Cerebellar cortex (tissue), 1 donor: ENCODE measurements around the gene MYO1D.
"Not testable (repeated sequence)": the region's sequence is repeated elsewhere in the genome, so short reads cannot be mapped to it uniquely, and the experiment has no call there.

Experiments
- DNase-seq: peaks from one replicate; pipeline ENCODE4 v3.0.0-alpha.2; 2015; ENCODE audit warnings: low spot score

The MYO1D gene

DNA sequence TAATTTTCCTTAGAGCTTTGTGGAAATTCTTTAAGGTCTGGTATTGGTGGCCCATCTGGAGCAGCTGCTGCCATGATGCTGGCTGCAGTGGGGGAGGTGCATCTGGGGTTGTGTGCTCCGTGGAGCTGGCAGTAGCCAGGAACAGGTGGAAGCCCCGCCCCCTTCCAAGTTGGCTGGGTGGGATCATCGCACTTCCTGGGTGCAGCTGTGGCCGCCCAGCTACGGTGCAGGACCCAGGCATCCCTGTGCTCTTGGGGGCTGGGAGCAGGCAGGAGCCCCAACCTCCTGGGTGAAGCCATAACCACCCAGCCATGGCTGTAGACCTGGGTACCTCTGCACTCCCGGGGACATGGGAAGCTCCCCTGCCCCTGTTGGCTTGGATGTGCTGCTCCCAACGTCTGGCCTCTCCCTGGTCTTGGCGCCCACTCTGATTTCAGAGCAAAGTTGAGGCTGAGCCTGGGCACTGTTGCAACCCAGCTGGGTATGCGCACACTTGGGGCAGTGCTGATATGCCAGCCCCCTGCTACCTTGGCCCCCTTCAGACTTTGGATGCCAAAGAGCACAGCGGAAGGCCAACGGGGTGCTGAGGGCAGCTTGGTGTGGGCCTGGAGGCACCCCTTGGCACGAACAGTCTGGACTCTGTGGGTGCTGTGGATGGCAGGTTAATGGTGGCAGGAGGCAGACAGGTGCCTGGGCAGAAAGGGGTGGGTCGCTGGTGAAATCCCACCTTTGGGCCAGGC, 145.2 kb downstream of the MYO1D start:
- DNase-seq: no peak

DNA sequence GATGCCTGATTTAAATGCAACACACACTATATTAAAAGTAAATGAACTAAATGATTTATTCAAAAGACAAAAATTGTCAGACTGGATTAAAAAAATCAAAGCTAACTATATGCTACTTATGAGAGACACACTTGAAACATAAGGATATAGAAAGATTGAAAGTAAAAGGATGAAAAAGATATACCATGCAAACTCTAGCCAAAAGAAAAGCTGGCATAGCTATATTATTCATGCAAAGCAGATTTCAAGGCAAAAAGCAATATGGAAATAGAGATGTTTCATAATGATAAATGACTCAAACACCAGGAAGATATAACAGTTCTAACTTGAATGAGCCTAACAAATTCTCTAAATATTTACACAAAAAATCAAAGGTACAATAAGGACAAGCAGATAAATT, 149.2 kb downstream of the MYO1D start:
- no peak for DNase-seq

DNA sequence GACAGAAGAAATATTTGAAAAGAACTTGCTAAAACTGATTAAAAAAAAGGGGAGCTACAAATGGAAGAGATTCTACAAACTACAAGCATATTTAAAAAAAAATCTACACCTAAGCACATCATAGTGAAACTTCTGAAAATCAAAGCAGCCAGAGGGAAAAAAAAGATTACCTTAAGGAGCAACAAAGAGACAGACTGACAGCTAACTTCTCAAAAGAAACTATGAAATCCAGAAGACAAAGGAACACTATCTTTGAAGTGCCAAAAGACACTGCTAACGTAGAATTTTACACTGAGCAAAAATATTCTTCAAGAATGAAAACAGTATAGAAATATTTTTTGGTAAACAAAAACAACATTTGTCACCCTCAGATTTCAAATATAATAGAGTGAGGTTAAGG, 151.2 kb downstream of the MYO1D start:
- DNase-seq: no peak

DNA sequence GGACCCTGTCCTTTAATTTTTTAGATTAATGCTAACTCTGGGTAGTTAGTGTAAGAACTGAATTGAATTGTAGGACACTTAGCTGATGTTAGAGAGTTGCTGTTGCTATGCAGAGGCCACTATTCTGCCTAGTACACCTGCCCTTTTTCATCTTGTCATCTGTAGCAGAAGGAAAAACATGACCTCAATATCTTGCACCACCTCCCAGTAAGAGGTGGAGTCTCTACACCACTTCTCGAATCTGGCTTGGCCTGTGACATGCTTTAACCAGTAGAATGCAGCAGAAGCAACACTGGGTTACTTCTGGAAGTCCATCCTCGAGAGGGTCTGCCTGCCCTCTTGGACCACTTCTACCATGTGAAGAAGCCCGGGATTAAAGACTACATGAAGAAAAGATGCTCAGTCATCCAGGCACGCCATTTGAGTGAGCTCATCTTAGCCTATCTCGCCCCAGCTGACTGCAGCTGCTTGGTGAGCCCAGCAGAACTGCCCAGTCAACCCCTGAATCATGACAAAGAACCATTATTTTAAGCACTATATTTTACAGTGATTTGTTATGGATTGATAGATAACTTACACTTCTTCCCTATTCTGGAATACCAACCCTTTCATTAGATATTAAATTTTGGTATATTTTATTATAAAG, 153.5 kb downstream of the MYO1D start:
- no peak for DNase-seq

DNA sequence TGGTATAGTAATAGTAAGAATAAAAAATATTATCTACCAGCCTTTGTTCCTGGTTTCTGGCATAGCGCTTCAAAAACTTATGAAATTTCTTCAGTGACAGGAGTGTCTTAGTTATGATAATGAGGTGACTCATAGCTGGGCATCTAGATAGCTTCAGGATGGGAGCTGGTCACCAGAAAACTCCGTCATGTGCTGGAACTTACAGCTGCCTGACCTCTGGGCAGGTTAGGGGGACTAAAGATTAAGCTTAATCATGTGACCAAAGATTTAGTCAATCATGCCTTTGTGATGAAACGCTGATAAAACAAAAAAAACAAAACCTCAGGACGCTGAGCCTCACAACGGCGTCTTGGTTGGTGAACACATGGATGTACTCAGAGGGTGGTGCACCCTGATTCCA, 154.2 kb downstream of the MYO1D start:
- no peak for DNase-seq

DNA sequence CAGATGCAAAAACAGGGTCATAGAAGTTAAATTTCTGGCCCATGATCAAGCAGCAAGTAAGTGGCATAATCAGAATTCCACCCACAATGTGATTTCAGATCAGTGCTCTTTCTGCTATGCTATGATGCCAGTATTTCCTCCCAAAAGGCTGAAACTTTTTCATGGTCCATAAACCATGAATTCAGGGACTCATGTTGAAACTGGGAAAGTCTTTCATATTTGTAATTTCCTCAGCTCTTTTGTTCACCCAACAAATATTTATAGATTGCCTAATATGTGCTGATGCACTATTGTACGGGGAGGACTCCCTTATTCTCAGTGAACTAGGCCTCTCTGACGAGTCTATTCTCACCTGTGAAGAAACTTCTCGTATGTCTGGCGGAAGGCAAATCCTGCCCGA, 156.3 kb downstream of the MYO1D start:
- no peak for DNase-seq

DNA sequence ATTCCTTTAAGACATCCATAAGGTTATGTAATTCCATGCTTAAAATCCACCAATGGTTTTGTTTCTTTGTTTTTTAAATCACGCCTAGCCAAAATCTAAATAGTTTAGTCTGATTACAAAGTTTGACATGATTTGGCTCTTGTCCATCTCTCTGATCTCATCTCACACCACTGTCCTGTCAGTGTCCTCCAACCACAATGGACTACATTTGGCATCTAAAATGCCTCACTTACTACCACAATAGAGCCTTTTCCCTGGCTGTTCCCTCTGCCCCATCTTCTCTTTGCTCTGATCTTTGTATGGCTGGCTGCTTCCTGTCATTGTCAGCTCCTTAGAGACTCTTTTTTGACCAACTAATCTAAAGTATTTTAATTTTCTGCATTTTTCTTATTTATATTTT, 157.2 kb downstream of the MYO1D start:
- DNase-seq: no peak

DNA sequence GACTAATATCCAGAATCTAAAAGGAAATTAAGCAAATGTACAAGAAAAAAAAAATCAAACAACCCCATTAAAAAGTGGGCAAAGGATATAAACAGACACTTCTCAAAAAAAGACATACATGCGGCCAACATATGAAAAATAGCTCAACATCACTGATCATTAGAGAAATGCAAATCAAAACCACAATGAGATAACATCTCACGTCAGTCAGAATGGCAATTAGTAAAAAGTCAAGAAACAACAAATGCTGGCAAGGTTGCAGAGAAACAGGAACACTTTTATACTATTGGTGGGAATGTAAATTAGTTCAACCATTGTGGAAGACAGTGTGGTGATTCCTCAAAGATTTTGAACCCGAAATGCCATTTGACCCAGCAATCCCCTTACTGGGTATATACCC, 162.0 kb downstream of the MYO1D start:
- DNase-seq: not testable (repeated sequence)

DNA sequence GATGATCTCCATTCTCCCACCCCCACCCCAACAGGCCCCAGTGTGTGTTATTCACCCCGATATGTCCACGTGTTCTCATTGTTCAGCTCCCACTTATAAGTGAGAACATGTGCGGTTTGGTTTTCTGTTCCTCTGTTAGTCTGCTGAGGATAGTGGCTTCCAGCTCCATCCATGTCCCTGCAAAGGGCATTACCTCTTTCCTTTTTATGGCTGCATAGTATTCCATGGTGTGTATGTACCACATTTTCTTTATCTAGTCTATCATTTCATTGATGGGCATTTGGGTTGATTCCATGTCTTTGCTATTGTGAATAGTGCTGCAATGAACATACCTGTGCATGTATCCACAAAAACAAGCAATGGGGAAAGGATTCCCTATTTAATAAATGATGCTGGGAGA, 162.7 kb downstream of the MYO1D start:
- not testable (repeated sequence) for DNase-seq

DNA sequence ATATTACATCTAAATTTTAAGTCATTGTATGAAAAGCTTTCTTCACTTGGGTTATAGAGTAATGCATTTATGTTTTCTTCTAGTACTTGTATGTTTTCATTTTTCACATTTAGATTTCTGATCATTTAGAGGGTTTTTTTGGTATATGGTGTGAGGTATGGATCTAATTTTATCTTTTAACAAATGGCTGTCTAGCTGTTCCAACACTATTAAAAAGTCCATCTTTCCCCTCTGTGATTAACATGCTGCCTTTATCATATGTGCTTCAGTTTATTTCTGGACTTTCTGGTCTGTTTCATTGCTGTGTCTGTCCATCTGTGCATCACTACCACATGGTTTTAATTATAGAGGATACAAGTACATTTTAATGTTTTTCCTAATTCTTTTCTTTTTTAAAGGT, 163.8 kb downstream of the MYO1D start:
- DNase-seq: no peak

DNA sequence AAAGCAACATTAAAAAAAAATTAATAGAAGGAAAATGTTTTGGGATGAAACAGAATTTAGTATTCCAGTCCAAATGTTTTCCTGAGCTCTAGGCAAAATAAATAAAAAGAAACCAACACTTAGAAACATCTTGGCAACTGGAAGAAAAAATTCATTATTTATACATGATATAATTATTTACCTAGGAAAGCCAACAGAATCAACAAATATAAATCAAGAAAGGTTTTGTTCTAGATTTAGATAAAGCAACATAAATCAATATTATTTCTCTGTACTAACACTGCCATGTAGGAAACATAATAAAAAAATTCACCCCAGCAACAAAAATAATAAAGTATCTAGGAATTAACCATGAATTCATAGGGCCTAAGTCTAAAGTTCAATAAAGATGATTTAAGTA, 167.4 kb downstream of the MYO1D start:
- DNase-seq: no peak

DNA sequence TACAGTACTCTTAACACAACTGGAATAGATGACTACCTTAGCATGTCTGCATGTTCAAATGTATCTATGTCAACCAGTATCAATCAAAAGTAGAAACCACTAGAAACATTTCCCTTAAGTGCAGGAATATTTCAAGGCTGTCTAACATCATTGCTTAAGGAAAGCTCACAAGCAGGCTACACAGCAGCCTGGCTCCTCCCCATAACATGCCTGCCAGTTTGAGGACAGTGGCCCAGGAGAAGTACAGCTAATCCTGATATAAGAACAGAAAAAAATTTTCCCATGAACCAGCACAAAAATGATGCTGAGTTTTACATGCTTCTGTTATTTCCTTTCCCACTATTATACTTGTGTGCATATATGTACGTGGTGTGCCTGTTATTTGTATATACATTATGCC, 175.1 kb downstream of the MYO1D start:
- DNase-seq: no peak

DNA sequence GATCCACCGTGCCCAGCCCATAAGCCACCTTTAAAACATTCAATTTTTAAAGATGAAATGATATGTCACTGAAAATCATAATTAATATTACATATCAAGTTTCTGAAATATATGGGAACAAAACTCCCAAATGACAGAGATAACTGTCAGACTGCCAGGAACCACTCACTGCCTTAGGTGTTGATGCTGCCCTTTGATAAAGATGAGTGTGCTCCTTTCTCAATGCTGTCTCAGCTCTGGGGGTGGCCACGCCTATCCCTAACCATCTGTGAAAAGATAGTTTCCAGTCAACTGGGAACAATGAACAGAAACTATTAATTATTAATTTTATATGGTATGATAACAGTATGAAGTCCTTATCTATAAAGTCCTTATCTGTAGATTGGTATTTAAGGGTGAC, 177.7 kb downstream of the MYO1D start:
- DNase-seq: no peak

DNA sequence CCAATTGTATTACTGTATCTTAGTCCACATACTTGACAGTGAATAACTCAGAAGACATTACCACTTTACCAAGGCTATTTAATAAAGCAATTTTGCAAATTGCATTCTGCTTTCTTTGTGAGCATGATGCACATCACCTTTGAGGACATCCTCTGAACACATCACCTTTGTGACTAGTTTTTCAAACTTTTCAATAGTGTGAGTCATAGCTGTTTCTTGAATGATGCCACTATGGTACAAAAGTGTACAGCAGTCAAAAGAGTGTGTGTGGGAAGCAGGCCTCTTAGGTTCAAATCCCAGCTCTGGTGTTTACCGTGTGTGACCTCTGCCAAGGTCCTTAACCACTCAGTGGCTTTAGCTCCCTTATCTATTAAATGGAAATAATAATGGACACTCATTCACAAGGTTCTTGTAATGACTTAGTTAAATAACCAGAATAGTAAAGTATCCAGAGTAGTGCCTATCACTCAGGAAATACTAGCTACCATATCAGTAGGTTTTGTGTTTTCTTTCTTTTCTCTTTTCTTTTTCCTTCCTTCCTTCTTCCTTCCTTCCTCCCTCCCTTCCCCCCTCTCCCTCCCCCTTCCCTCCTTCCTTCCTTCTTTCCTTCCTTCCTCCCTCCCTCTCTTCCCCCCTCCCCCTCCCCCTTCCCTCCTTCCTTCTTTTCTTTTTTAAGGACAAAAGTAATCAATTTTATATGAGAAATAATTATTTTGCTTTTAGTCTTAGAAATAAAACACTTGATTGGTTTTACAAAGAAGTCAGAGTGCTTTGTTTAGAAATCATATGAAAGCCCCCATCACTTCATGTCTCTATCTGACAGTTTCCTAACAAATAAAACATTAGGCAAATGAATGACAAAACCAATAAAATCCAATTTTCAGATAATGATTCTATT, 178.9 kb downstream of the MYO1D start:
- no peak for DNase-seq

DNA sequence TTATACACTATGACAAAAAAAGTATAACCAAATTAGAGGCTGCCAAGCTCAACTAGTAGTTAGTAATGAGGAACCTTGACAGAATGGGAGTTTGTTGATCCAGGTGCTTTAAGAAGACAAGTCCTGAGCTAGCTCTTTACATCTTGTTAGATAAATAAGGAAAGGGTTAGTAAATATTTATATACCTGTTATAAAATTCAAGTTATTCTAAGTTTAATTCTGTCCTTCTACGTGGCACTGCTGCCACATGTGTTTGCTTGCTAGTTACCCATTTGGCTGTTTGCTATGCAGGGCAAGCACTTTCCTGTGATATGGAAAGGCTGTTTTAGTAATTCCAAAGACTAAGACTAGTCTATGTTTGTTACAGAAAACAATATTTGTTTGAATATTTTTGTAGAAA, 180.5 kb downstream of the MYO1D start:
- DNase-seq: no peak

DNA sequence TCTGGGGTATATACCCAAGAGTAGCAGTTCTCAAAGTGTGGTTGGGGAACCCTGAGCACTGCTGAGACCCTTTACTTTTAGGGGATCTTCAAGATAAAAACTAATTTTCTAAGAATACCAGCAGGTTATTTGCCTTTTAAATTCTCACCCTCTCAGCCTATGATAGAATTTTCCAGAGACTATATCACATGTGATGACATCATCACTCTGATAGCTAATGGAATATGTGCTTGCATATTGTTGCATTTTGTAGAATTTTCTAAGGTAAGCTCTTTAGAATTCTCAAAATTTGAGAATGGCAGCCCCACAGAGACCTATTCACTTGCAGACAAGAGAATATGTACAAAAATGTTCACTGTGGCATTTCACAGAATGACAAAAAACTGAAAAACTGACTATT, 181.1 kb downstream of the MYO1D start:
- no peak for DNase-seq

DNA sequence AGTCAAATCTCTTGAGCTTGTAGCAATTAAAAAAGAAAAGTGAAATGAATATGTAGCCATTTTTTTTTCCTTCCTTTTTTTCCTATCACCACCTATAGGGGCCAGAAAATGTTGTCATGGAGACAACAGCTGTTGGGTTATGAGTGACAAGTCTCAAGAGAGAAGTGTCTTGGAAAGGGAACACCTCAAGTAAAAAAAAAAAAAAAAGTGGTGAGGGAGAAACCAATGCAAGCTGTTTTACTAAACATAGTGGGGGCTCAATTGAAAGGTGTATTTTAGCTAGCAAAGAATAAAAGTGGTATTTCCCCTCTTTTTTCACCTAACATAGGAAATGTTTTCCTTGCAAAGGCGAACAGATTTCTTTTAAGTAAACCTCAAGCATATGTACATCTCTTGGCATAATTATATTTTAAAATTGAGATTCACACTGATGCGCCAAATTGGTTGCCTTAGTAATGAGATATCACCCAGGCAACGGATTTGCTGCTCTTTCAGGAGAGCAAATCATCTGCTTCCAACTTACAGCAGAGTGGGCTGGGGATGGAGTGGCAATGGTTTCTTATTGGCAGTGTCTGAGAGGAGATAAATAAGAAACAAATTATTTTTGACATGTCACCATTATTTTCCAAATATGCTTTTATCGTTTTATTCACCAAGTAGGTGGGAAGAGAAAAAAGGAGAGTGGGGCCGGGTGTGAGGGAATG, 183.6 kb downstream of the MYO1D start:
- no peak for DNase-seq

DNA sequence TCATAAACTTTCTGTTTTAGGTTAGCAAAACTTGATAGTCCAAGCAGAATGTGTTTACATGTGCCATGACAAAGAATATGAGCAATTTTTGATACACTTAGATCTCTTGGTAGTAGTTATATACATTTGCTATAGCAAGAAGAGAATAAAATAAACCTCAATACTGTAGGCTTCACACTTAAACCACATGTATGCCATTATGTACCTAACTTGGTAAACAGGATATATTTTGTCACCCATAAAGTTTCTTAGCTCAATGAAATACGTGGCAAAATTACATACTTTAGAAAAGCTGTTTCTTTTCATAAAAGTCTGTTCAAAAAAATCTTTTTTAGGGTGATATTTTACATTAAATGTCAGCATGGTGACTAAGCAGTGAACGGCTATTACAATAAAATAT, 184.7 kb downstream of the MYO1D start:
- no peak for DNase-seq

DNA sequence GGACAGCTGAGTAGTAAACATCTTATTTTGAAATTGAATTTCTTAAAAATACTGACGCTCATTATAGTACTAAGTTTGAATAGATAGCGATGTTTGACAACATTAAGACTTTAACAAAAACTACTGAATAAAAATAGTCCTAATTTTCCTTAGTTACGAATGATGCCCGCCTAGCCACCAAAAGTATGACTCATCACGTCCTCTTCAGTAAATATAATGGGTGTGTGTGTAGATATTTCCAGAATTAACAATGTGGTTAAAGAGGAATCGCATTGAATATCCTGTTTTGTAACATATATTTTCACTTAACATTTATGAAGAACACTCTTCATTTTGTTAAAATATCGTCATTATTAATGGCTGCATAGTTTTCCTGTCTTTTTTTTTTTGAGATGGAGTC, 187.6 kb downstream of the MYO1D start:
- DNase-seq: no peak

DNA sequence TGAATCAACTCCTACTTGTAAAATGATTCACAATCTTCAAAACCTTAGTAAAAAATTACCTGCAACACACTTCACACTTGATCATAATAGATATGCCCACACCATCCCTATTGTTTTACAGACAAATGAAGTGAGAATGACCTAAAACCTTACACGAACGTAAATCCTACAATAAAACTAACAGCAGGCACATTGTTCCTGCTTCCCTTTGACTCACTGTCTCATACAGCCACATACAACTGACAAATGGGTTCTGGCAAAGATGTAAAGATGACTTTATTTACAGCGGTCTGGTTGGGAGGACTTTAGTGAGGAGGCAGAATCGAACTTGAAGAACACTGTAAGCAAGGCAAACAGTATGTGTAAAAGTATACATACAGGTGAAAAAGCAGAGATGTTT, 188.7 kb downstream of the MYO1D start:
- no peak for DNase-seq

DNA sequence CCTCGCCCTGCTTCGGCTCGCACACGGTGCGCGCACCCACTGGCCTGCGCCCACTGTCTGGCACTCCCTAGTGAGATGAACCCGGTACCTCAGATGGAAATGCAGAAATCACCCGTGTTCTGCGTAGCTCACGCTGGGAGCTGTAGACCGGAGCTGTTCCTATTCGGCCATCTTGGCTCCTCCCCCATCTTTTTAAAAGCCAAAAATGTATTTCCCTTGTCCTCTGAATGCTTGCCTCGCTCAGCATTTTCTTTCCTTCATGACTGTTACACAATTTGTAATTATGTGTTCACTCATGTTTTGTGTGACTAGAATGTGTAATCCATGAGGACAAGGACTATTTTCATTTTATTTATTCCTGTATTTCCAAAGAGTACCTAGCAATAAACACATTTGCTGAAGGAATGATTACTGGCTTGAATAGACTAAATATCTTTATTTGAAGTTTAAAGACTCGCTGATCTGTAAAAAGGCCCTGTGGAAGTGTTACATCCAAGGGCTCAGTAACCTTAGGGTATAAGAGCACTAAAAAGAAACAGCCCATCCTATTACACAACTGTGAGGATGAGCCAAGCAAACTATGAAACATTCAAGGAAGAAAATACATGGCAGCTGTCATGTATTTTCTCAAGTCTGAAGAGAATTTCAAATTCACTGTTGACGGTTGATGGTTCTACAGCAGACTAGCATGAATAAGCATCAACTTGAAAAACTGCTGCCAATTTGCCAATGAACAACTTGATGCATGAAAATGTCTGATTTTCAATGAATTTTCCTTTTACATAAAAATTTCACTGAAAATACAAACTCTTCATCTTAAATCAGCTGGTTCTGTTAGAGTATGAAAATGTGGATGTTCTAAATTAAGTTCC, 192.6 kb downstream of the MYO1D start:
- DNase-seq: no peak
